ENCODE data around the gene HAPLN3. TPM values are rescaled to one million over a fixed set of nuclear protein-coding genes. Genes with fewer than 3 reads are reported as not detected.

HAPLN3 gene
- total RNA-seq, 1 experiment from 2014 or later, result 3.2 TPM

DNA sequence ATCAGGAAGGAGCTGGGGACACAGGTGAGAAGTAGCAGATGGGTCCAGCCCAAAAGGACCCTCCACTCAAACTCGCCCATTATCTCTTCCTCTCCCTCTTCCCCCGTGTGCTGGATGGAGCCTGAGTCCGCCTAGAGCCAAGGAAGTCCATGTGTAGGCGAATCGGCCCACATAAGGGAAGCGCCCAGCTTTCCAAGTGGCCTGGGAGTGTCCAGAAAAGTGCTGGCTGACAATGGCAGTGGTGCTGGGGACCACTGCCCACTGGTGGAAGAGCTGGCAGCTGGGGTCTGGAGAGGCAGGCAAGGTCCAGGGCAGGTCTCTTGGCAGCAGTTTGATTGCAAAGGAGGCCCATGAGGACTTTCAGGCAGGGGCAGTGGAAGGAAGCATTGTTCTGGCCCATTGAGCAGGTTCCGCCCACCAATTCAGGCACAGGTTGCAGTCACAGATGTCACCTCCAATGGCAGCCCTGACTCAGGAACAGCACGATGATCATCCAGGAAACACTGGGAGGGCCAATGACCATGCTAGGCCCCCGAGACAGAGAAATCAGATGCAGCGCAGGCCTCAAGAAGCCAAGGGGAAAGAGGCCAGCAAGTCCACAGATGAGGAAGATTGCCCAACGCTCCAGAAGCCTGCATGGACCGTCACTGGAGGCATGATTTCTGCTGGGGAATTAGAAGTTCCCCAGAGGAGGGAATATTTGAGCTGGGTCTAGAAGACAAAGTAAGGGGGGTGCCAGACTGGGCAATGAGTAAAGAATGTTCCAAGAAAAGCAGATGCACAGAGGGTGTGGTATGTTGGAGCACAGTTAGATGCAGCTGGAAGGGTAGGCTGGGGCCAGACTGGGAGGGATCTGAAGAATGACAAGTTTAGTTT is 14.8 kb upstream of the HAPLN3 start:
- no peak for DNase-seq (ENCODE audit: low read depth)

DNA sequence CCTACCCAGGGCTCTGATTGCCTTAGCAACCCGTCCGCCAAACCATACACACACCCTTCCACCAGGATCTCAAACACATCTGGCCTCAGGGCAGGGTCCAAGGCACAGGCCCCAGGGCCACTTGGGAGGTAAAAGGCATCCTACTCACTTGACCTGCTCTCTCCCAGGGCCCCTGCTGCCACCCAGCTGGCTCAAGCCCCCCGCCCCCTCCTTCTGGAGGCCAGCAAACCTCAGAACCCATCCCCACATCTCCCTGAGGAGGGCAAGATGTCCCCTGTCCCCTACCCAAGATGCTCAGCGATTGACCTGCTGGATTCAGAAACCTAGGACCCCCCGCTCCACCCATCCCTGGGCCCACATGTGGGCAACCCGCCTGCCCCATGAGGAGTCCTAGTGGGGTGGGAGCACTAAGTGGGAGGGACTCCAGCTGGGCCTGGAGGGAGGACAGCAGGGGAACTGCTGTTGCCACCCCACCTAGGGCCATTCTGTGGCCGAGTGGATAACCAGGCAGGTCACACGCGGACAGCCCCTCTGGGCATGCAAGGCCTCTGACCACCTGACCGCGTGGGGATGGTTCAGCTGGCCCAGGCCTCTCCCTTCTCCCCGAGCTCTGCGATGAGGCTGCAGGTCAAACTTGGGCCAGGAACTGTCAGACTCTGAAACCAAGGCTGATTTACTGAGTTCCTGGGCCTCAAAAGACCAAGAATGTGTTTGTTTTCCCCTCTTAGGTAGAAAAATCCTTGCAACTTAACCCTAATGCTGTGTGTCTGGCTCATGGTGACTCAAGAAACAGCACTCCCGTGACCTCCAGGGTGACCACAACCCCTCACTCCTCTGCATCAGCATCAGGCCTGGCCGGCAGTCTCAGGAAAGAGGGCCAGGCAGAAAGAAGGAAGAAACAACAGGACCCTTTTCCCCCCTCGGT is 13.6 kb upstream of the HAPLN3 start:
- DNase-seq (ENCODE audit: low read depth), result peak; percentile 75

- no peak for DNase-seq (ENCODE audit: low read depth)
These were observed 12.8 kb upstream of the HAPLN3 start for GRCh38 chr15:88908123-88908522.

DNA sequence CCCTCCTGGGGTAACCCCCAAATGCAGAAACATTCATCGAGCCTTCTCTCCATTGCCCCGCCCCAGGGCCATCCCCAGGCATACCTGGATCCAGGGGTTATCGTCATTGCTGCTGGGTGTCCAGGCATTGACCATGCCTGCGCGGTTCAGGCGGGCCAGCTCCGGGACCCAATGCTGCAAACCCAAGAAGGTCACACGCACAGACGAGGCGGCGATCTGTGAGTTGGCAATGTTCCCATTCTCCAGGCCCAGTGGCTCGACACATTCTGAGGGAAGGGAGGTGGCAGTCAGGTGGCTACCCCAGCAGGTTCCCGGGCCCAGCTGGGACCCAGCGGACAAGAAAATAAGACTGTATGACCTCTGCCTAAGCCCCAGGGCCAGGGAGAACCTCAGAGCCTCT is 11.8 kb upstream of the HAPLN3 start:
- DNase-seq (ENCODE audit: low read depth), result no peak

DNA sequence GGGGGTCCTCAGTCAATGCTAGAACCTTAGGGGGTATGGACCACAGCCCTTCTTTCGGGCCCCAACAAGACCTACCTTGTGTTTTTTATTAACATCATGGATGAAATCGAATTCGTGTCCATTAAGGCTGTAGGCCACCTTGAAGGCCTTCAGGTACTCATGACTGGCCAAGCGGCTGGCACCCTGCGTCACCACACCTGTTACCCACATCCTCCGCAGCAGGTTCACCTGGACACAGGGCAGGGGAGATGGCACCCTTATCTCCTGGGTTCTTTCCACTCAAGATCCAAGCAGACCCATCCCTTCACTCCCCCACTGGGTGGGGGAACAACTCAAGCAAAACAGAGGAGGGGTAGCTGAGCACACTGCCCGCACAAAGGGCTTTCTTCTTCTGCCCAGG is 11.2 kb upstream of the HAPLN3 start:
- no peak for DNase-seq (ENCODE audit: low read depth)

DNA sequence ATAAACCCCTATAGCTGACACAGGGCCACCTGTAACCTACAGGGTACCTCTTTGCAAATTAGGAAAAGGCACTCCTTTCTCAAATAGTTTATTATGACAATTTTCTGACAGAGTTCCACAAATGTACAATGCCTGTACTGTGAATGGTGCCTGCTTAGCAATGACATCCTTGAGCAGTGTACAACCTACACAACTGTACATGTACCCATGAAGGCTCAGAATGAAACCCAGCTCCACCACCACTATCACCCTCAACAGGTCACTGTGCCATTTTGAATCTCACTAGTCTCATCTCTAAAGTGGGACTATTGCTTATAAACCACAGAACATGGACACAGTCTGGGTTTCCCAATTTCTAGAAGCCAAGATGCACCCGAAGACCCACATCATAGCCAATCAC is 10.8 kb upstream of the HAPLN3 start:
- no peak for DNase-seq (ENCODE audit: low read depth)

DNA sequence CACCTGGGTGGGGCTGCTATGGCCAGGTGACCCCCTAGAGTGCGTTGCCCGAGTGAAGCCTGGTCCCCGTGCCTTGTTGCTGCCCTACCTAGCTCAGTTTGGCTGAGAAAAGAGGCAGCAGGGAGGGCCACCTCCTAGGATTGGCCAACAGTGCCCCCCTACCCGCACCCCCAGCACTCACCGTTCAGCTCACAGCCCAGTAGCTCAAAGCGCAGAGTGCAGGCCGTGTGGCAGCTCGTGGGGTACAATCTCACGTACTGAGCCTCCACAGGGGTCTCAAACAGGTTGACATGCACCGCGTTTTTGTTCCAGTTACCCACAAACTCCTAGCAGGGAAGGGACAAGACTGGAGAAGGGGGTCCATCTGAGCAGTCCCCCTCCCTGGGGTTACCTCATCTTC is 10.2 kb upstream of the HAPLN3 start:
- no peak for DNase-seq (ENCODE audit: low read depth)

GRCh38 chr15:88904624-88905327 is 9.4 kb upstream of the HAPLN3 start:
- DNase-seq (ENCODE audit: low read depth), result peak; percentile 70

DNA sequence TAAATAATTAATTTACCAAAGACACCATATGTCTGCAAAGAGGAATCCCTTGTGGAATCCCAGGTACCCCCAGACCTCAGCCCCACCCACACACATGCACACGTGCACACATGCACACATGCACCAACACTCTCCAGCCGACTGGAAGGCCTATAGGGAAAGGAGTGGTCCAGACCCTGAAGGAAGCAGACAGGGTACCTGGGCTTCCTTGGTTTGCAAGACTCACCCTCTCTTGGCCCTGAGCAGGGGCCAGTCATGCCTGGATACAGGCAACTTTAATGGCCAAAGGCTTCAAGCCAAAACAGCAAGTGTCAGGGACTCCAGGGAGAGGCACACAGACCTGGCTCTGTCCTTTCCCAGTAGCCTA is 8.9 kb upstream of the HAPLN3 start:
- DNase-seq (ENCODE audit: low read depth), result no peak

DNA sequence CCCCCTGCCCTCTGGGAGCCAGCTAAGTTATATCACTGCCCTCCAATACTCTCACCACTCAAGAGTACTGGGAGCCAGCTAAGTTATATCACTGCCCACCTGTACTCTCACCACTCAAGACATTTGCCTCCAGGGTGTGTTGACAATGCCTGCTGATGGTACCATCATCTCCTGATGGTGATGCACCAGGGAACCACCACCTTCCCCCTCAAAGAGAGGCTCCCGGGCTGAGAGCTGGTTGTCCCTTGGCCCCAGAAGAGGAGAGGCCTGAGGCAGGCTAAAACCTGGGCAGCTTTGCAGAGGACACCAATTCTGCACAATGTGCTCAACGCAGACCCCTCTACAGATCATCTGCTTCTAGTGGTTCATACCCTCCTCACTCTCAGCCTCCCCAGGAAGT is 7.5 kb upstream of the HAPLN3 start:
- DNase-seq (ENCODE audit: low read depth), result no peak

GRCh38 chr15:88902221-88902835 is 7.0 kb upstream of the HAPLN3 start:
- no peak for DNase-seq (ENCODE audit: low read depth)

DNA sequence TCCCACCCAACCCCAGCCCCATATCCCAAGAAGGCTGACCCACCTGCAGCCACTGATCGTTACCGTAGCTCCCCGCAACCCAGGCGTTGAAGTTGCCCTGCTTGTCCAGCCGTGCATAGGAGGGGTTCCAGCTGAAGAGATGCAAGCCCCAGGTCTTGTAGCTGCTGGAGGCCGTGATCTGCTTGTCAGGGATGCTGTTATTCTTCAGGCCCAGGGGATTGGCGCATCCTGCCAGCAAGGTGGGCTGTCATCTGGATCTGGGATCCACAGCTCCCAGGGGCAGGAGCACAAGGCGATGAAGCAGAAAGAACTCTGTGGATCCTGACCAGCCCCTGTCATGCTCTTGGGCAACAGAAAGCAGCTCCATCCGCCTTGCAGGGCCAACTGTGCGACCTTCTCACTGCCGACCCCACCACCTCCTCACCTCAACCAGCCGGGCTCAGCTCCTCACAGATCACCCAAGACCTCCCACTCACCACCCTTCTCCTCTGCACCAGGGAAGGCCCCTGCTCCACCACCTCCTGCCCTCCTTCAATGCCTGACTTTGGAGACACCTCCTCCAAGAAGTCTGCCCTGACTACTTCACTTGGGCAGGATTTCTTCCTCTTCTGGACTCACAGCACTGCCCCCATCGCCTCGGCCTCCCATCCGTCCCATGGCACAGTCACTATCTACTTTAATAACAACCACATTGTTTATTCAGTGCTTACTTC is 6.3 kb upstream of the HAPLN3 start:
- no peak for DNase-seq (ENCODE audit: low read depth)

DNA sequence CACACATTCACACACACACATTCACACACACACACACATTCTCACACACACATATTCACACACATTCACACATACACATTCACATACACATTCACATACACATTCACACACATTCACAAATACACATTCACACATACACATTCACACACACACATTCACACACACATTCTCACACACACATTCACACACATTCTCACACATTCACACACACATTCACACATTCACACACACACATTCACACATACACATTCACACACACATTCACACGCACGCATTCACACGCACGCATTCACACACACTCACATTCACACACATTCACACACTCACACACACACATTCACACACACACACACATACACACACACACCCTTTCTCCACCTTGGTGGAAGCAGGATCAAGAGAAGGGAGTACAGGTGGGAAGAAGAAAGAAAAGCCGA is 5.7 kb upstream of the HAPLN3 start:
- no peak for DNase-seq (ENCODE audit: low read depth)

GRCh38 chr15:88900309-88900981 is 5.1 kb upstream of the HAPLN3 start:
- peak; percentile 62 for DNase-seq (ENCODE audit: low read depth)

- no peak for DNase-seq (ENCODE audit: low read depth)
These were observed 3.9 kb upstream of the HAPLN3 start for GRCh38 chr15:88899251-88899650.

- DNase-seq (ENCODE audit: low read depth), result no peak
These were observed 3.4 kb upstream of the HAPLN3 start for GRCh38 chr15:88898736-88899135.

- DNase-seq (ENCODE audit: low read depth), result peak; percentile 81
These were observed 2.3 kb upstream of the HAPLN3 start for GRCh38 chr15:88897456-88898194.

GRCh38 chr15:88897142-88897455 is 1.8 kb upstream of the HAPLN3 start:
- DNase-seq (ENCODE audit: low read depth), result no peak

- DNase-seq (ENCODE audit: low read depth), result no peak
These were observed 1.1 kb upstream of the HAPLN3 start for GRCh38 chr15:88896333-88897033.

All from M059J (cell line).